ENCODE results near the gene ZBTB20.

DNA sequence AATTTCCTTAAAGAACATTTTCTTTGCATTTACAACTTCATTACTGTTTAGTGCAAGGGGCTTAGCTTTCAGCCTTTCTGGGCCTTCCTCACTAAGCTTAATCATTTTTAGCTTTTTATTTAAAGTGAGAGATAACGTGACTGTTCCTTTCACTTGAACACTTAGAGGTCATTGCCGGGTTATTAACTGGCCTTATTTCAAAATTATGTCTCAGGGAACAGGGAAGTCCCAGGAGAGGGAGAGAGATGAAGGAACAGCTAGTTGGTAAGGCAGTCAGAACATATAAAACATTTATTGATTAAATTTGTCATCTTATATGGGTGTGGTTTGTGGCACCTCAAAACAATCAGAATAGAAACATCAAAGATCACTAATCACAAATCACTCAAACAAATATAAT lies 584.5 kb downstream of the ZBTB20 start:
- TF ChIP-seq, protein P1, sequence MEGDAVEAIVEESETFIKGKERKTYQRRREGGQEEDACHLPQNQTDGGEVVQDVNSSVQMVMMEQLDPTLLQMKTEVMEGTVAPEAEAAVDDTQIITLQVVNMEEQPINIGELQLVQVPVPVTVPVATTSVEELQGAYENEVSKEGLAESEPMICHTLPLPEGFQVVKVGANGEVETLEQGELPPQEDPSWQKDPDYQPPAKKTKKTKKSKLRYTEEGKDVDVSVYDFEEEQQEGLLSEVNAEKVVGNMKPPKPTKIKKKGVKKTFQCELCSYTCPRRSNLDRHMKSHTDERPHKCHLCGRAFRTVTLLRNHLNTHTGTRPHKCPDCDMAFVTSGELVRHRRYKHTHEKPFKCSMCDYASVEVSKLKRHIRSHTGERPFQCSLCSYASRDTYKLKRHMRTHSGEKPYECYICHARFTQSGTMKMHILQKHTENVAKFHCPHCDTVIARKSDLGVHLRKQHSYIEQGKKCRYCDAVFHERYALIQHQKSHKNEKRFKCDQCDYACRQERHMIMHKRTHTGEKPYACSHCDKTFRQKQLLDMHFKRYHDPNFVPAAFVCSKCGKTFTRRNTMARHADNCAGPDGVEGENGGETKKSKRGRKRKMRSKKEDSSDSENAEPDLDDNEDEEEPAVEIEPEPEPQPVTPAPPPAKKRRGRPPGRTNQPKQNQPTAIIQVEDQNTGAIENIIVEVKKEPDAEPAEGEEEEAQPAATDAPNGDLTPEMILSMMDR (conservative IDR thresholded peaks at IDR 0.05; ENCODE audit: low read depth, low read length) = no peak
- TF ChIP-seq MAZ (IDR thresholded peaks at IDR 0.05; ENCODE audit: borderline replicate concordance, low read depth, low read length) (no peak), POLR2A (IDR thresholded peaks at IDR 0.05; ENCODE audit: low read depth, low read length) (no peak), RAD21 (IDR thresholded peaks at IDR 0.05; ENCODE audit: low read length) (no peak), FOS (IDR thresholded peaks at IDR 0.05; ENCODE audit: low read depth, low read length) (no peak), NFE2L2 (IDR thresholded peaks at IDR 0.05; ENCODE audit: low read depth, low read length) (no peak), MXI1 (IDR thresholded peaks at IDR 0.05; ENCODE audit: borderline replicate concordance, low read depth, low read length) (no peak), SMC3 (IDR thresholded peaks at IDR 0.05; ENCODE audit: low read depth, low read length) (no peak), CEBPB (IDR thresholded peaks at IDR 0.05; ENCODE audit: low read depth, low read length) (no peak), RFX5 (IDR thresholded peaks at IDR 0.05; ENCODE audit: low read depth, low read length) (no peak)
- TF ChIP-seq, protein P2, sequence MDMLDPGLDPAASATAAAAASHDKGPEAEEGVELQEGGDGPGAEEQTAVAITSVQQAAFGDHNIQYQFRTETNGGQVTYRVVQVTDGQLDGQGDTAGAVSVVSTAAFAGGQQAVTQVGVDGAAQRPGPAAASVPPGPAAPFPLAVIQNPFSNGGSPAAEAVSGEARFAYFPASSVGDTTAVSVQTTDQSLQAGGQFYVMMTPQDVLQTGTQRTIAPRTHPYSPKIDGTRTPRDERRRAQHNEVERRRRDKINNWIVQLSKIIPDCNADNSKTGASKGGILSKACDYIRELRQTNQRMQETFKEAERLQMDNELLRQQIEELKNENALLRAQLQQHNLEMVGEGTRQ (IDR thresholded peaks at IDR 0.05; ENCODE audit: low read depth, low read length) = no peak

Measured in IMR-90 (cell line).